Measurements from ENCODE around the gene LONRF2.

DNA sequence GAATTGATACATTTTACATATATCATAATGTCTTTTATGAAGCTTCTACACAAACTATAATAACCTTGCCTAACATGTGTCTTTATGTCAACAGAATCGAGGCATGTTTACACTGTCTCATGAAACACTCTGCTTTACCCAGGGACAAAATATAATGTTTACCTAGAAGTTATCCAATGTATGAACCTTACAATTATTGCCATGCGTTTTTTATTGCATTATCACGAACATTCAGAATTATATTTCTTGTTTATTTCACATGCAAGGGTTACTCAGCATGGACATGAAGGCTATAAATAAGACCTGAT lies 19.8 kb downstream of the LONRF2 start:
- TF ChIP-seq, protein P1, sequence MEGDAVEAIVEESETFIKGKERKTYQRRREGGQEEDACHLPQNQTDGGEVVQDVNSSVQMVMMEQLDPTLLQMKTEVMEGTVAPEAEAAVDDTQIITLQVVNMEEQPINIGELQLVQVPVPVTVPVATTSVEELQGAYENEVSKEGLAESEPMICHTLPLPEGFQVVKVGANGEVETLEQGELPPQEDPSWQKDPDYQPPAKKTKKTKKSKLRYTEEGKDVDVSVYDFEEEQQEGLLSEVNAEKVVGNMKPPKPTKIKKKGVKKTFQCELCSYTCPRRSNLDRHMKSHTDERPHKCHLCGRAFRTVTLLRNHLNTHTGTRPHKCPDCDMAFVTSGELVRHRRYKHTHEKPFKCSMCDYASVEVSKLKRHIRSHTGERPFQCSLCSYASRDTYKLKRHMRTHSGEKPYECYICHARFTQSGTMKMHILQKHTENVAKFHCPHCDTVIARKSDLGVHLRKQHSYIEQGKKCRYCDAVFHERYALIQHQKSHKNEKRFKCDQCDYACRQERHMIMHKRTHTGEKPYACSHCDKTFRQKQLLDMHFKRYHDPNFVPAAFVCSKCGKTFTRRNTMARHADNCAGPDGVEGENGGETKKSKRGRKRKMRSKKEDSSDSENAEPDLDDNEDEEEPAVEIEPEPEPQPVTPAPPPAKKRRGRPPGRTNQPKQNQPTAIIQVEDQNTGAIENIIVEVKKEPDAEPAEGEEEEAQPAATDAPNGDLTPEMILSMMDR (IDR thresholded peaks at IDR 0.05; ENCODE audit: low read depth, low read length, poor library complexity, severe bottlenecking) = no peak
- no peak for TF ChIP-seq EZH2phosphoT487 (IDR thresholded peaks at IDR 0.05; ENCODE audit: borderline replicate concordance, low read length)

Data from DOHH2 (cell line).